ENCODE measurements around the gene TSSK2. TPM values are rescaled to one million over a fixed set of nuclear protein-coding genes. Genes with fewer than 3 reads are reported as not detected.

The TSSK2 gene
- total RNA-seq, 4 donors from 2014 or later: not detected

GRCh38 chr22:19175602-19176174 lies 44.6 kb downstream of the TSSK2 start:
- Histone ChIP-seq H3K27me3 (no peaks in the 10 kb centered on the region), H3K4me3 (no peak overlapping the region), H3K4me1 (peaks cover 27 to 54% (median 49%) of the 10 kb centered on the region in 4 donors), H3K9me3 (no peaks in the 10 kb centered on the region), H3K27ac (no peak overlapping the region), H3K36me3 (no peaks in the 10 kb centered on the region)
- intact Hi-C loops (cut with DNase I; ENCODE audit: low total_unique reads): no loop called here
- no peak for DNase-seq
- no peak for TF ChIP-seq POLR2A (IDR thresholded peaks at IDR 0.05)
- TF ChIP-seq POLR2AphosphoS5 (IDR thresholded peaks at IDR 0.05): no peak
- no peak for TF ChIP-seq EP300 (IDR thresholded peaks at IDR 0.05; ENCODE audit: low read depth)
- TF ChIP-seq, protein P1, sequence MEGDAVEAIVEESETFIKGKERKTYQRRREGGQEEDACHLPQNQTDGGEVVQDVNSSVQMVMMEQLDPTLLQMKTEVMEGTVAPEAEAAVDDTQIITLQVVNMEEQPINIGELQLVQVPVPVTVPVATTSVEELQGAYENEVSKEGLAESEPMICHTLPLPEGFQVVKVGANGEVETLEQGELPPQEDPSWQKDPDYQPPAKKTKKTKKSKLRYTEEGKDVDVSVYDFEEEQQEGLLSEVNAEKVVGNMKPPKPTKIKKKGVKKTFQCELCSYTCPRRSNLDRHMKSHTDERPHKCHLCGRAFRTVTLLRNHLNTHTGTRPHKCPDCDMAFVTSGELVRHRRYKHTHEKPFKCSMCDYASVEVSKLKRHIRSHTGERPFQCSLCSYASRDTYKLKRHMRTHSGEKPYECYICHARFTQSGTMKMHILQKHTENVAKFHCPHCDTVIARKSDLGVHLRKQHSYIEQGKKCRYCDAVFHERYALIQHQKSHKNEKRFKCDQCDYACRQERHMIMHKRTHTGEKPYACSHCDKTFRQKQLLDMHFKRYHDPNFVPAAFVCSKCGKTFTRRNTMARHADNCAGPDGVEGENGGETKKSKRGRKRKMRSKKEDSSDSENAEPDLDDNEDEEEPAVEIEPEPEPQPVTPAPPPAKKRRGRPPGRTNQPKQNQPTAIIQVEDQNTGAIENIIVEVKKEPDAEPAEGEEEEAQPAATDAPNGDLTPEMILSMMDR (IDR thresholded peaks at IDR 0.05): no peak
- 85% methylated on average over 16 of the region's 21 CpGs; no CpG with 5 or more reads in 1 of the 2 donors for WGBS, 2 donors (ENCODE audit: low coverage in 1 of 2)
- in situ Hi-C loops (cut with MboI; ENCODE audit: low pct_ligation_motif_present in 1 of 4, low pct_unique_long_range_greater_than_20kb in 1 of 4, low sequenced_read_pairs in 3 of 4): loop anchor here in 1 of 4 donors (25.0 kb wide), 1 partner anchor 462 kb away; no protein-coding TSS in a partner anchor

GRCh38 chr22:19176175-19176643 lies 45.1 kb downstream of the TSSK2 start:
- no peaks in the 10 kb centered on the region for H3K9me3 ChIP-seq
- intact Hi-C loops (cut with DNase I; ENCODE audit: low total_unique reads) (no loop called here), in situ Hi-C loops (cut with MboI; ENCODE audit: low pct_ligation_motif_present in 1 of 4, low pct_unique_long_range_greater_than_20kb in 1 of 4, low sequenced_read_pairs in 3 of 4) (loop anchor here in 1 of 4 donors (25.0 kb wide), 1 partner anchor 461 kb away; no protein-coding TSS in a partner anchor)
- DNase-seq: no peak
- no peaks in the 10 kb centered on the region for H3K36me3 ChIP-seq
- WGBS, 2 donors (ENCODE audit: low coverage in 1 of 2): 67% methylated on average over 12 of the region's 12 CpGs; no CpG with 5 or more reads in 1 of the 2 donors
- H3K4me1 ChIP-seq: peaks cover 27 to 51% (median 46%) of the 10 kb centered on the region in 4 donors
- TF ChIP-seq, protein P1 (IDR thresholded peaks at IDR 0.05): no peak
- TF ChIP-seq POLR2A (IDR thresholded peaks at IDR 0.05) (no peak), POLR2AphosphoS5 (IDR thresholded peaks at IDR 0.05) (no peak), EP300 (IDR thresholded peaks at IDR 0.05; ENCODE audit: low read depth) (no peak)
- no peak overlapping the region for H3K4me3 ChIP-seq
- no peaks in the 10 kb centered on the region for H3K27me3 ChIP-seq
- H3K27ac ChIP-seq: no peak overlapping the region

GRCh38 chr22:19176732-19177131 lies 45.6 kb downstream of the TSSK2 start:
- DNase-seq: no peak
- H3K4me3 ChIP-seq: no peak overlapping the region
- WGBS, 2 donors (ENCODE audit: low coverage in 1 of 2): 77% methylated on average over 7 of the region's 12 CpGs; no CpG with 5 or more reads in 1 of the 2 donors

More at GRCh38 chr22:19176732-19177131, 45.6 kb downstream of the TSSK2 start:
- no peaks in the 10 kb centered on the region for H3K9me3 ChIP-seq
- in situ Hi-C loops (cut with MboI; ENCODE audit: low pct_ligation_motif_present in 1 of 4, low pct_unique_long_range_greater_than_20kb in 1 of 4, low sequenced_read_pairs in 3 of 4) (loop anchor here in 1 of 4 donors (25.0 kb wide), 1 partner anchor 461 kb away; no protein-coding TSS in a partner anchor), intact Hi-C loops (cut with DNase I; ENCODE audit: low total_unique reads) (no loop called here)
- no peaks in the 10 kb centered on the region for H3K36me3 ChIP-seq
- peak overlapping the region in 2 of 4 donors; percentile 96 to 97 for H3K27ac ChIP-seq
- H3K27me3 ChIP-seq: no peaks in the 10 kb centered on the region
- peaks cover 27 to 51% (median 46%) of the 10 kb centered on the region in 4 donors for H3K4me1 ChIP-seq
- TF ChIP-seq POLR2A (IDR thresholded peaks at IDR 0.05) (no peak), POLR2AphosphoS5 (IDR thresholded peaks at IDR 0.05) (no peak), EP300 (IDR thresholded peaks at IDR 0.05; ENCODE audit: low read depth) (no peak)
- TF ChIP-seq, protein P1 (IDR thresholded peaks at IDR 0.05): no peak

All from transverse colon (tissue), 4 donors.